RWPE2 (cell line): ENCODE measurements around the gene PAPPA.

Experiments used
- ATAC-seq: fragments of 200-7000 bp; cut with Tn5 transposase; 3 replicates; pipeline ENCODE4 v1.9.1; 2021; ENCODE audit warnings: low read depth
- DNase-seq: peaks from one replicate; pipeline ENCODE4 v3.0.0-alpha.2; 2020; ENCODE audit warnings: low spot score
- H3K27ac ChIP-seq: fragments of 450-650 bp; 2 replicates; pipeline ENCODE4 v1.5.1; 2017; ENCODE audit warnings: mild to moderate bottlenecking; ENCODE audit not compliant: poor library complexity, severe bottlenecking
- H3K27me3 ChIP-seq: fragments of 250-450 bp; sonication (Bioruptor Pico); 2 replicates; pipeline ENCODE4 v1.5.1; 2021; ENCODE audit warnings: mild to moderate bottlenecking, moderate library complexity; ENCODE audit not compliant: insufficient read depth, poor library complexity, severe bottlenecking
- H3K36me3 ChIP-seq: fragments of 250-450 bp; sonication (Bioruptor Pico); 2 replicates; pipeline ENCODE4 v1.5.1; 2020; ENCODE audit warnings: low read depth, mild to moderate bottlenecking, moderate library complexity
- H3K4me1 ChIP-seq: fragments of 250-450 bp; sonication (Bioruptor Pico); 2 replicates; pipeline ENCODE4 v1.5.1; 2021; ENCODE audit warnings: mild to moderate bottlenecking, moderate library complexity; ENCODE audit not compliant: insufficient read depth, poor library complexity, severe bottlenecking
- H3K4me3 ChIP-seq: fragments of 250-450 bp; sonication (Bioruptor Pico); 2 replicates; pipeline ENCODE4 v1.5.1; 2021; ENCODE audit warnings: mild to moderate bottlenecking, moderate library complexity; ENCODE audit not compliant: severe bottlenecking
- H3K9me3 ChIP-seq: fragments of 250-450 bp; sonication (Bioruptor Pico); 2 replicates; pipeline ENCODE4 v1.5.1; 2021; ENCODE audit warnings: mild to moderate bottlenecking, moderate library complexity; ENCODE audit not compliant: severe bottlenecking
- TF ChIP-seq, protein P1 (sequence below): fragments of 450-650 bp; IDR thresholded peaks from one replicate; pipeline ENCODE4 v1.5.1; 2017; ENCODE audit warnings: mild to moderate bottlenecking, moderate library complexity; ENCODE audit not compliant: poor library complexity, severe bottlenecking

PAPPA gene

DNA sequence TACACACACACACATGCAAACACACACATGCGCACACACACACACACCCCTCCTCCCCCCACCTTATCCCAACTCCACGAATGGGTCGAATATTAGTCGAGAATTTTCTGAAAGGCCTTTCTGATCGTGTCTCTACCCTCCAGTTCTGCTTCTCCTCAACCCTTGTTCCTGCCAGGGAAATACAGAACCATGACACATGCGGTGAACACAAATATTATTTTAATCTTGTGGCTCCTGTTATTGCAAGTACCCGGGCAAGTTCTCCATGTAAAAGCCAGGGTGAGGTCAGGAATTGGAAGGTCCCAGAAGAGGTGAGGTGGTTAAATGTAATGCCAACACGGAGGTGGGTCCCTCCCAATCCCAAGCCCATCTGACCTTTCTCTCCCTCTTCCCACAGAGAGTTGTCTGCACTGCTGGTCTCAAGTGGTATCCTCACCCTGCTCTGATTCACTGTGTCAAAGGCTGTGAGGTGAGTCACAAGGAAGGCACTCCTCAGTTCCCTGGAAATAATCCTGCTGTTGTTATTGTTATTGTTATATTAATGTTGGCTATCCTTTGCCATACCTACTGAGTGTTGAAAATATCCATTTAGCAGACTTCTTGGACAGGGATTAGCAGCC, 223.7 kb downstream of the PAPPA start:
- no peaks in the 10 kb centered on the region for H3K9me3 ChIP-seq
- TF ChIP-seq, protein P1, sequence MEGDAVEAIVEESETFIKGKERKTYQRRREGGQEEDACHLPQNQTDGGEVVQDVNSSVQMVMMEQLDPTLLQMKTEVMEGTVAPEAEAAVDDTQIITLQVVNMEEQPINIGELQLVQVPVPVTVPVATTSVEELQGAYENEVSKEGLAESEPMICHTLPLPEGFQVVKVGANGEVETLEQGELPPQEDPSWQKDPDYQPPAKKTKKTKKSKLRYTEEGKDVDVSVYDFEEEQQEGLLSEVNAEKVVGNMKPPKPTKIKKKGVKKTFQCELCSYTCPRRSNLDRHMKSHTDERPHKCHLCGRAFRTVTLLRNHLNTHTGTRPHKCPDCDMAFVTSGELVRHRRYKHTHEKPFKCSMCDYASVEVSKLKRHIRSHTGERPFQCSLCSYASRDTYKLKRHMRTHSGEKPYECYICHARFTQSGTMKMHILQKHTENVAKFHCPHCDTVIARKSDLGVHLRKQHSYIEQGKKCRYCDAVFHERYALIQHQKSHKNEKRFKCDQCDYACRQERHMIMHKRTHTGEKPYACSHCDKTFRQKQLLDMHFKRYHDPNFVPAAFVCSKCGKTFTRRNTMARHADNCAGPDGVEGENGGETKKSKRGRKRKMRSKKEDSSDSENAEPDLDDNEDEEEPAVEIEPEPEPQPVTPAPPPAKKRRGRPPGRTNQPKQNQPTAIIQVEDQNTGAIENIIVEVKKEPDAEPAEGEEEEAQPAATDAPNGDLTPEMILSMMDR, result no peak
- no peak for DNase-seq

DNA sequence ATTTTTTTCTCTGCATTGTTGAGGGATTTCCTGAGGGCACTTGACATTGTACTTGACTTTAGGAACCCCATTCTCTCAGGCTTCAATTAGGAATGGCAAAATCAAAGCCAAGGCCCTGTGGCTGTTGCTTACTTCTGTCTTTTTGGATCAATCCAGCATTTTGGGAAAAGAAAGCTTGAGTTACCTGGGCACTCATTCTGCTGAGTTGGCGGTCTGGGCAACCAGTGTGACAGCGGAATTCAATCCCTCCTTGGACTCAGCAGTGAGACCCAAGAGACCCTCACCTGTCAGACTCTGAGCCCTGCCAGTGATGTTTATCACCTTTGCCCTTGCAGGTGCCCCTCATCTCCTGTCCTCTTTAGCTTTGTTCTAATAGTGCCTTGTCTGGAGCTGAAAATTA, 225.3 kb downstream of the PAPPA start:
- H3K4me3 ChIP-seq, result no peak overlapping the region
- TF ChIP-seq, protein P1, result no peak
- H3K36me3 ChIP-seq, result no peaks in the 10 kb centered on the region
- ATAC-seq (no peak), DNase-seq (no peak)
- H3K4me1 ChIP-seq, result peaks cover 5% of the 10 kb centered on the region
- no peak overlapping the region for H3K27ac ChIP-seq
- no peaks in the 10 kb centered on the region for H3K27me3 ChIP-seq
- no peaks in the 10 kb centered on the region for H3K9me3 ChIP-seq

More for the DNA sequence above, 223.7 kb downstream of the PAPPA start:
- peak; percentile 99 for ATAC-seq
- no peaks in the 10 kb centered on the region for H3K36me3 ChIP-seq
- no peak overlapping the region for H3K27ac ChIP-seq
- no peaks in the 10 kb centered on the region for H3K27me3 ChIP-seq
- H3K4me1 ChIP-seq, result peaks cover 5% of the 10 kb centered on the region
- H3K4me3 ChIP-seq, result no peak overlapping the region

DNA sequence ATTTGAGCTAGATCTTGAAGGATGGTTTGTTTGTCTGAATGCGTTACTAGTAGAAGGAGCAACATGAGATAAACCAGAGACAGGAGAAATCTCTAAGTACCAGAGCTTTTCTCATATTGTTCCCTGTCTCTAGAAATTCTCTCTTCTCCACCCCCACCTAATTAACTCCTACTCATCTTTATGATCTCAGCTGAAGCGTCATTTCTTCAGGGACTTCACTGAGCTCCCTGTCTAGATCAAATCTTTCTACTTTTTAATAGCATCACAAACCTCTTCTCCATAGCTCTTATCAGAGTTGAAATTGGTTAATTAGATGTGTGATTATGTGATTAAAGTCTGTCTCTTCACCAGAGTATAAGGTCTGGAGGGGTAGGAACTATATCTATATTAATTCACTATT, 226.2 kb downstream of the PAPPA start:
- ATAC-seq (no peak), DNase-seq (no peak)
- Histone ChIP-seq H3K27ac (no peak overlapping the region), H3K4me1 (peaks cover 5% of the 10 kb centered on the region), H3K36me3 (no peaks in the 10 kb centered on the region), H3K9me3 (no peaks in the 10 kb centered on the region), H3K4me3 (no peak overlapping the region), H3K27me3 (no peaks in the 10 kb centered on the region)
- TF ChIP-seq, protein P1, result no peak

DNA sequence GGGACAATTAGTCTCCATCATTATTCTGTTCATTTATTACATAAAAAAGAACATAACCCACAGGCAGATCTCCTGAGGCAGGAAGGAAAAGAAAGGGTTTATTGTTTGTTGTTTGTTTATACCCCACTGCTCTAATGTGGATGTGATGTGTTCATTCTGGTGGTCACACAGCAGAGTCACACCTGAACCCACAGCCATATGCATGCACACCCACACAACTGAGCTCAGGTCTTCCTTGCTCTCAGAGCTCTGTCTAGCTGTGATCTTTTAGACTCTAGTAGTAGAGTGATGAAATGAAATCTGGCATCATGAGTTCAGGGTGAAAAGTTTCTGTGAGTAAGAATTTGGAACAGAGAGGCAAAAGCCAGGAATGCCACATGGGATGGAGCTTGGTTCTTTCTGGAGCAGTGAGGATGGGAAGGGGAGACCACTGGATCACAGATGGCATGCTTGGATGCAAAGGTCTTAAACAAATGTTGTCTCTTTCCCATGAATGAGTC, 227.0 kb downstream of the PAPPA start:
- no peak for ATAC-seq
- TF ChIP-seq, protein P1, result no peak
- Histone ChIP-seq H3K27ac (no peak overlapping the region), H3K4me1 (peaks cover 5% of the 10 kb centered on the region), H3K27me3 (no peaks in the 10 kb centered on the region), H3K4me3 (no peak overlapping the region), H3K36me3 (no peaks in the 10 kb centered on the region), H3K9me3 (no peaks in the 10 kb centered on the region)
- DNase-seq, result no peak

DNA sequence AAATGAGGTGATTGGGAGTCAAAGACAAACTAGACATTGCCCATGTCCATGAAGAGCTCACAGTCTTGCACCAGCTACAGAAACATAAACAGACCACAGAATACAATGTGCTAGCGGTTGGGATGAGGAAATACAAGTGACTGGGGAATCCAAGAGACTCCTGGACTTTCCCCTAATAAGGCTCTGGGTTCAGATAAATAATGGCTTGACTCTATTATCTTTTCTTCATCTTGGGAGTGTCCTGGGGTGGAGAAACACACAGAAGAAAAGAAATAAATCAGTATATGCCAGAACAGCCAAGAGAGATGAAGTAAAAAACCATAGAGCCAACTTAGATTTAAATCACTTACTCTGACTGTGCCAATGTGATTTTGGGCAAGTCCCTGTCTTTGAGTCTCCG, 227.8 kb downstream of the PAPPA start:
- no peaks in the 10 kb centered on the region for H3K36me3 ChIP-seq
- H3K27ac ChIP-seq, result no peak overlapping the region
- H3K4me3 ChIP-seq, result no peak overlapping the region
- no peaks in the 10 kb centered on the region for H3K27me3 ChIP-seq
- H3K9me3 ChIP-seq, result no peaks in the 10 kb centered on the region
- DNase-seq (no peak), ATAC-seq (no peak)
- peaks cover 5% of the 10 kb centered on the region for H3K4me1 ChIP-seq
- TF ChIP-seq, protein P1, result no peak
